PFSK-1 (cell line): Measurements from ENCODE around the gene GPHA2.

Source experiments
- FOXP2 ChIP-seq: optimal IDR thresholded peaks from 2 replicates; pipeline ENCODE3; 2011; ENCODE audit warnings: borderline replicate concordance, control low read depth, inconsistent platforms; ENCODE audit not compliant: insufficient read depth; ENCODE audit errors: extremely low read length, extremely low read depth
- POLR2AphosphoS5 ChIP-seq: IDR thresholded peaks from 2 replicates; pipeline ENCODE4 v1.6.1; 2012; ENCODE audit warnings: low read depth, mild to moderate bottlenecking, control low read depth, low read length, moderate library complexity
- SIN3A ChIP-seq: IDR thresholded peaks from 2 replicates; pipeline ENCODE4 v1.6.1; 2012; ENCODE audit warnings: mild to moderate bottlenecking, low read length, moderate library complexity, borderline replicate concordance; ENCODE audit not compliant: insufficient read depth
- TAF1 ChIP-seq: IDR thresholded peaks from 2 replicates; pipeline ENCODE4 v1.6.1; 2012; ENCODE audit warnings: low read length, control low read depth, borderline replicate concordance; ENCODE audit not compliant: insufficient read depth
- TF ChIP-seq, protein P1 (sequence below), 2 experiments: IDR thresholded peaks; 2 replicates each; pipeline versions ENCODE4 v1.6.1 to v1.8.0; 2011 to 2012; ENCODE audit warnings: low read depth in 2 of 2, low read length in 2 of 2, control low read depth in 1 of 2, inconsistent platforms in 1 of 2, mild to moderate bottlenecking in 1 of 2, moderate library complexity in 1 of 2; ENCODE audit not compliant: insufficient read depth in 1 of 2

DNA sequence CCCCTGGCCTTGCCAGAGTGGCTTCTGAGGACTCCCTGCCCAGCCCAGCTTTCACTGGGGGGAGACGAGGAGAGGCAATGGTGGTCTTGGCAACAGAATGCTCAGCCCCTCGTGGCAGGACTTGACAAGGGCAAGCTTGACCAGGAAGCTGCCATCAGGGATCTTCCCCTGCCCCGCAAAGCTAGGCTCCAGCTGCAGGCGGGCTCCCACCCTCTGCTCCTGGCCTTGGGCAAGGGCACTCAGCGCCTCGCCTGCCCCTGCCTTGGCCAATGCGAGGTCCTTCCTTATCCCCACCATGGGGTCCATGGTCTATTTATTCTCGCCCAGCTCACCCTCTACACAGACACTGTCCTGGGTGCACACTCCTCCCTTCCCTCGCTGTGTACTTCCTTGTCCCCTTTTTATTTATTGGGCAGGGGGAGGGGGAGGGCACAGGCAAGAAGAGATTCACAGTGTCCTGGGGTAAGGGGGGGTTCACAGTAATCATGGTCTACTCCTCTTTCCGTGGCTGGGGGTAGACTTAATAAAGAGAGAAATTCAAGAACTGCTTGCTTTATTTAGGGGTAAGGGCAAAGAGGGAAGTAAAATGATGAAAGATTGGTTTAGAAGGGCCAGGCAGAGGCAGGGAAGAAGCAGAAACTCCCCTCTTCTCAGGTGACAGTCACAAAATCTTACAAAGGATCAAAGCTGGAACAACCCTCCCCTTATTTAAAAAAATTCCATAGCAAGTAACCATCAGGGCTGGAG is 1.6 kb downstream of the GPHA2 start:
- TF ChIP-seq POLR2AphosphoS5 = no peak
- TF ChIP-seq, protein P1, sequence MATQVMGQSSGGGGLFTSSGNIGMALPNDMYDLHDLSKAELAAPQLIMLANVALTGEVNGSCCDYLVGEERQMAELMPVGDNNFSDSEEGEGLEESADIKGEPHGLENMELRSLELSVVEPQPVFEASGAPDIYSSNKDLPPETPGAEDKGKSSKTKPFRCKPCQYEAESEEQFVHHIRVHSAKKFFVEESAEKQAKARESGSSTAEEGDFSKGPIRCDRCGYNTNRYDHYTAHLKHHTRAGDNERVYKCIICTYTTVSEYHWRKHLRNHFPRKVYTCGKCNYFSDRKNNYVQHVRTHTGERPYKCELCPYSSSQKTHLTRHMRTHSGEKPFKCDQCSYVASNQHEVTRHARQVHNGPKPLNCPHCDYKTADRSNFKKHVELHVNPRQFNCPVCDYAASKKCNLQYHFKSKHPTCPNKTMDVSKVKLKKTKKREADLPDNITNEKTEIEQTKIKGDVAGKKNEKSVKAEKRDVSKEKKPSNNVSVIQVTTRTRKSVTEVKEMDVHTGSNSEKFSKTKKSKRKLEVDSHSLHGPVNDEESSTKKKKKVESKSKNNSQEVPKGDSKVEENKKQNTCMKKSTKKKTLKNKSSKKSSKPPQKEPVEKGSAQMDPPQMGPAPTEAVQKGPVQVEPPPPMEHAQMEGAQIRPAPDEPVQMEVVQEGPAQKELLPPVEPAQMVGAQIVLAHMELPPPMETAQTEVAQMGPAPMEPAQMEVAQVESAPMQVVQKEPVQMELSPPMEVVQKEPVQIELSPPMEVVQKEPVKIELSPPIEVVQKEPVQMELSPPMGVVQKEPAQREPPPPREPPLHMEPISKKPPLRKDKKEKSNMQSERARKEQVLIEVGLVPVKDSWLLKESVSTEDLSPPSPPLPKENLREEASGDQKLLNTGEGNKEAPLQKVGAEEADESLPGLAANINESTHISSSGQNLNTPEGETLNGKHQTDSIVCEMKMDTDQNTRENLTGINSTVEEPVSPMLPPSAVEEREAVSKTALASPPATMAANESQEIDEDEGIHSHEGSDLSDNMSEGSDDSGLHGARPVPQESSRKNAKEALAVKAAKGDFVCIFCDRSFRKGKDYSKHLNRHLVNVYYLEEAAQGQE (IDR thresholded peaks at IDR 0.05; ENCODE audit: insufficient read depth in 1 of 2, low read depth in 2 of 2, low read length in 2 of 2) = no peak
- TF ChIP-seq SIN3A = no peak
- no peak for TF ChIP-seq TAF1
- no peak for TF ChIP-seq FOXP2
